ACHN (cell line): ENCODE results near the gene ITPR1.
"Not testable (repeated sequence)": the region's sequence is repeated elsewhere in the genome, so short reads cannot be mapped to it uniquely, and the experiment has no call there.

Source experiments
- DNase-seq: peaks from one replicate; pipeline ENCODE4 v3.0.0-alpha.2; 2015
- in situ Hi-C: cut with HindIII; loops from 2 replicates; pipeline ENCODE4 v1.10.0; 2017; ENCODE audit warnings: low sequenced_read_pairs, low pct_ligation_motif_present, low pct_unique_long_range_greater_than_20kb

ITPR1 gene

DNA sequence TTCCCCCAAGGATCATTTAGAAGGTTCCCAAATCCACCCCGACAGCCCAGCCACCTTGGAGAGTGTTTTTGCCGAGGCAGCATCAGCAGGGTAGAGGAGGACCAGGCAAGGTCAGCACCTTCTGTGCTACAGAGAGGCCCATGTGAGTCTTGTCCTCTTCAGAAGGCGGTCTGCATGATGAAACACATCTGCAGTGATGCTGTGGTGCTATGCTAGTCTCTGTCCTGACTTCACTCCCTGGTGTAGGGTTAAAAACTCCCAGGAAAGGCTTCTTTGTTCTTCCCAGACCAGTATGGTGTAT, 87.9 kb downstream of the ITPR1 start:
- DNase-seq, result no peak
- in situ Hi-C loops, result no loop called here

DNA sequence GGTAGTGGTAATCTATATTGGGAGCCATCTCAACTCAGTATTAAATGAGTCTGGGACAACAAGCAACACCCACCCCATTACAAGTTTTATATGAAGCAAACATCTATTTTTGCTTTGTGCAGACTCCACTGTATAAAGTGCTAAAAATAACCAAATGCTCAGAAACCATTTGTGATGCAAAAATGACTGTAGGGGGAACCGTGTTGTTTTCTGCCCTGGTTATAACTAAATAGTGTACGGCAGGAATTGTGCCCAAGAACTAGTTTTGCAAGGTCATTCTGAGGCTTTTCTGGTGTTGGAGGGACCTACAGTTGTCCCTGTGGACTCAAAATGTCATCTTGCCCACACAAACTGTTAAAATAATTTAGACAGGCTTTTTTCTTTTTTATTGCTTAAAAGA, 88.3 kb downstream of the ITPR1 start:
- no peak for DNase-seq
- in situ Hi-C loops, result no loop called here

DNA sequence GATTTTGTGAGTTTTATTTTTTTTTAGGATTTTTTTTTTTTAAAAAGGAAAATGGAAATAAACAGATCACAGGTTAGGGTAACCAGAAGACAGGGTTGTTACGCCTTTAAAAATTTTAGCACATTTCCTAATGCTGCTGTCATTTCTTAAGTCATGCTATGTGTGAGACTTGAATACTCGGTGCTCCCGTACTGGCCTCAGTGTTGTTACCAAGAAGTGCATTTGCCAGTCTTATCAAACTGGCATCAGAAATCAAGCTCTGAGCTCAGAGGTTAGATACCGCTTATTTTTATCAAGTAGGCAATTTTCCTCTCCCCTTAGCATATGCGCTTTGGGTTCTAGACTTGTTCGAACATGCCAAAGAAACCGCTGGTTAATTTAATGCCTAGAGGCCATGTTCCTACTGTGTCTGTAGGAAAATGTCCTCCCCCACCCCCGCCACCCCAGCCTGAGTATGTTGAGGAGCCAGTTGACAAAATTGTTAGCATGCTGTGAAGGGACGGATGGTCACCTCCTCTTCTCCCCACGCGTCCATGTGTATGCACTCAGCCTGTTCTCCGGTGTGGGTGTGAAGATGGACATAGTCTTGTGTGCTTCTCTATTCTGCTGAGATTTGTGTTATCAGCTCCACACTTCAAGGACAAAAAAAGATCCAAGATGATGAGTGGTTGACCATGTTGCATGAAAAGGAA, 88.9 kb downstream of the ITPR1 start:
- in situ Hi-C loops, result no loop called here
- DNase-seq, result no peak

DNA sequence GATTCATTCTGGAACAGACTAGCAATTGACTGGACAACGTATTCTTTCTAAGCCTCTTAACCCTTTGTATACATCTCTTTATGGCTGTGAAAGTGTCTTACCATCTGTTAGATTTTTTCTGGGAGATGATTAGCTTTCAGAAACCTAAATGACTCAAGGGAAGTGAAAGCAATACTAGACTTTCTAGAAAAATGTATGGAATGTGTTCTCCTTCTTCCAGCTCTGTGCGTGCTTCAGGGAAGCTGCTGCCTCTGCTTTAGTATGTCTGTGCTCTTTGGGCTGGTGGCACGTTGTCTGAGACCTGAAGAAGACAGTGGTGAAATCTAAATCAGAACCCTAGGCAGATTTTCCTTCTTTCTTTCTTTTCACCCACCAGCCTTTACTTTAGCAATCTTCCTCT, 89.5 kb downstream of the ITPR1 start:
- in situ Hi-C loops, result no loop called here
- DNase-seq, result no peak

DNA sequence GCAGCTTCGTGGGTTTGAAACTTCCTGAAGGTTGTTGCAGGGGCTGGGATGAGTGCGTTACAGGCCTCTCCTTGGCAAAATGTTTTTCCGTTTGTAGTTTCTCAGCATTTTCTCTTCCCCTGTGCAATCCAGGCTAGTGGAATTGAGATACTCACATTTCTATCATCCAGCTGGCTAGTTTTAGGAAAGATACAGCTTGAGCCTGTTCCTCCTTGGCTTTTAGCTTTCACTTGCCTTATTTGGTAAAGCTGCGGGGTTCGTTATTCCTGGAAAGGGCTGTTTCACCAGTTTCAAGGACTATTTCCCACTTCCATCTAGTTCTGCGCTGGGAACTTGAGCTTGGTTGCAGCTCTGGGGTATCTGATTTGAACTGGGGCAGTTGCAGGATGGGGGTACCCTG, 90.3 kb downstream of the ITPR1 start:
- DNase-seq, result no peak
- in situ Hi-C loops, result no loop called here

DNA sequence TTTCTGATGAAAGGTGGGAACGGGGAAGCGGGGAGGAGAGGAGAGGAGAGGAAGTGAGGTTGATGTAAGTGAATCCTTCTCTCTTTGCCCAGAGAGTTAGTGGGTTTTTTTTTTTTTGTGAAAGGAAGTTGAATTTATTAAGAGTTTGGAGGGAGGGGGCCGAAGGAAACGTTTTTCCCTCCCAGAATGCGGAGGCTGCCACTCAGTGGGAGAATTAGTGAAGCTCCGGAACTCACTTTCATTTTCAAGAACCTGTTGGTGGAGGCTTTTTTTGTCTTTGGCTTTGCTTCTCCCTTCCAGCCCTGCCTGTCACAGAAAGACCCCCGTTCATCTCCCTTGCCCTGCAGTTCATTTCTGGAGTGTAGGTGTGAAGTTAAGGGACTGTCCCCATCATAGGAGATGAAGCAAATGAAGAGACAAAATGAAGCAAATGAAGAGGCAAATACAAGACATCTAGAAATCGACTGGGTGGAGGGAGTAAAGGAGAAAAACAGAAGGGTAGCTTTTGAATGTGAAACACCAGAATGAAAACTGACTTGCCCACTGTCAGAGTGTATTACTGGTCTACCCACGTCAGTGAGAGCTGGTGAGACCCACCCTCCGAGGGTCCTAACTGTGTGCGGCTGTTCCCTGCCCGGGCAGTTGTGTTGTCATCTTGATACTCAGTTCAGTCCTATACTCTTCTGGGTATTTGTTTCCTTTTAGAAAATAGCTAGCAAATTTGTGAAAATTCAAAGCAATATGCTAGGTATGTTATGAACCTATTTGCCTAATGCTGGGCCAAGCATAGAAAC, 91.5 kb downstream of the ITPR1 start:
- peak; percentile 35 for DNase-seq
- in situ Hi-C loops, result no loop called here

DNA sequence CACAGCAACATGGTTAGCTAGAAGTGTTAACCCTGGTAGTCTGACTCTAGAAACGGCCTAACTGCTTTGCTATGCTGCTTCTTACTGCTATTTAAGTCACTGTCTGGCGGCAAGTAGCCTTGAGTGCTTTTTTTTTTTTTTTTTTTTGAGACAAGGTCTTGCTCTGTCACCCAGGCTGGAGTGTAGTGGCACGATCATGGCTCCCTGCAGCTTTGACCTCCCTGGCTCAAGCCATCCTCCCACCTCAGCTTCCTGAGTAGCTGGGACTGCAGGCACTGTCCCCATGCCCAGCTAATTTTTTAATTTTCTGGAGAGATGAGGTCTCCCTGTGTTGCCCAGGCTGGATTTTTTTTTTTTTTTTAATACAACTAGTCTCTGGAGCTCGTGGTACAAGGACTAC, 93.2 kb downstream of the ITPR1 start:
- in situ Hi-C loops, result no loop called here
- DNase-seq, result no peak

DNA sequence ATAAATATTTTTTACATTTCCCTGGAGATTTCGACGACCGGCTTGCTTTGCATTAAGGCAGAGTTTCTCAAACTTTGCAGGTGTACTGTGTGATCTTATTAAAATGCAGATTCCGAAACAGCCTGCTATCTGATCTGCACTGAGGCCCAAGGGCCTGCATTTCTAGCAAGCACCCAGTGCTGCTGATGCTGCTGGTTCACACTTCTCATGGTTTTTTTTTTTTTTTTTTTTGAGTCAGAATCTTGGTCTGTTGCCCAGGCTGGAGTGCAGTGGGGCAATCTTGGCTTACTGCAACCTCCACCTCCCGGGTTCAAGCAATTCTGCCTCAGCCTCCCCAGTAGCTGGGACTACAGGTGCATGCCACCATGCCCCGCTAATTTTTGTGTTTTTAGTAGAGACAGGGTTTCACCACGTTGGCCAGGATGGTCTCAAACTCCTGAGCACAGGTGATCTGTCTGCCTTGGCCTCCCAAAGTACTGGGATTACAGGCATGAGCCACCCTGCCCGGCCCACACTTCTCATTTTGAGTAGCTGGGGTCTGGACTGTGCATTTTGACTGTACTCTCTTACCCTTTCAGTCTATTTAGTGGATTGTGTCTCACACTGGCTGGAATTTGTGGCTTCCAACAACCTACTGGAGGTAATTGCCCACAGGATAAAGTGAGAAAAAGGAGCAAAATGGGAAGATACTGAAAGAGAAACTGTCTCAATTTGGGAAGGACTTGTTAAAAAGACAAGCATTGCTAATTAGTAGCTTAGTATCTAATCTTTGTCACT, 94.1 kb downstream of the ITPR1 start:
- in situ Hi-C loops, result no loop called here
- DNase-seq, result no peak

DNA sequence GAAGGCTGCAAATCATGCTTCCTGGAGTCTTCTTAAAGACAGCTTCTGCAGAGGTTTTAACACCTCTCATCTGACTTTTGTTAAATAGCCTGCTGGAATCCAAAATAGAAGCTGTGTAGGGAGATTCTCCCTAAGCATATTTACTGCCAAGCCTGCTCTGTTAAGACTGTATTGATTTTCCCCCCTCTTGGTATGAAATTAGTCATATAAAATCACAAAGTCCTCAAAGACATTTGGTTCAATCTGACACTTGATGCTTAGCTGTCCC, 94.6 kb downstream of the ITPR1 start:
- in situ Hi-C loops, result no loop called here
- DNase-seq, result no peak

DNA sequence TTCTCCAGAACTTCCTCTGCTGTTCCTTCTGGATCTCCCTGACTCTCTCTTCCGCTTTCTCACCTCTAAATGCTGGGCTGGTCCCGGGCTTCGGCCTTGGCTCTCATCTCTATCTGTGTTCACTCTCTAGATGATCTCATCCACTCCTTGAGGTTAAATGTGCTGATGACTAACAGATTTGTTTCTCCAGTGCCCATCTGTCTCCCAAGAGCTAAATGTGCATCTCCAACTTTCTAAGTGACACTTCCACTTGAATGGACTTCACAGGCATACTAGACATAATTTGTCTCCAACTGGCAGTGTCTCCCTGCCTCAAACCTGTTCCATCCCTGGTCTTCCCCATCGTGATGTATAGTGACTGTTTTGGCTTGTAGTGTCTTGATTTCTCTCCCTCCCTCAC, 95.3 kb downstream of the ITPR1 start:
- peak; percentile 68 for DNase-seq
- in situ Hi-C loops, result no loop called here

DNA sequence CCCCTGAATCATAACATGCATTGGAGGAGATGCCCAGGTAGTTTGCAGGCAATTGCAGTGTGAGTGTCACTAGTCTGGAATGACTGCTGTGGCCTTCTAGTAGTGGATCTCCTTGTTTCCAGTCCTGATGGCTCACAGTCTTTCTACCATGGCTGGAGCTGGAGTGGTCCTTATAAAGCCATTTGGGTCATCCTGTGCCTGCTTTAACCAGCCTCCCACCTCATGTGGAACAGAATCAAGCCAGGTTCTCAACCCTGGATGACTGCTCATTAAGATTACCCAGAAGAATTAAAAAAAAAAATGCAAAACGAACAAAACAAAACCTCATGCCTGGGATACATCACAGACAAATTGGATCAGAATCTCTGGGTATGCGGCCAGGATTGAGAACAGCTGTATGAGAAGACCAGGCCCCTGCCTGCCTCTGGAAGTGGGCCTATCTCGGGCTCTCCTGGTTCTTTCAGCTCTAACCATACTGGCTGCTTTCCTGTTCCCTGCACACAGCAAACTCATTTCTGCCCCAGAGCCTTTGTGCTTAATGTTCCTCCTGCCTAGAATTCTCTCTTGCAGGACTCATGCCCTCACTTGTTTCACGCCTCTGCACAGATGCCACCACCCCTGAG, 96.4 kb downstream of the ITPR1 start:
- in situ Hi-C loops, result no loop called here
- no peak for DNase-seq

DNA sequence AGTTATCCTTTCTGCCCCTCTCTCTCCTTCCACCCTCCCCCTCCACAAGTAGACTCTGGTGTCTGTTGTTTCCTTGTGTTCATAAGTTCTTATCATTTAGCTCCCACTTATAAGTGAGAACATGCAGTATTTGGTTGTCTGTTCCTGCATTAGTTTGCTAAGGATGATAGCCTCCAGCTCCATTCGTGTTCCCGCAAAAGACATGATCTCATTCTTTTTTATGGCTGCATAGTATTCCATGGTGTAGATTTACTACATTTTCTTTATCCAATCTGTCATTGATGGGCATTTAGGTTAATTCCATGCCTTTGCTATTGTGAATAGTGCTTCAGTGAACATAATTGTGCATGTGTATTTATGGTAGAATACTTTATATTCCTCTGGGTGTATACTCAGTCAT, 97.7 kb downstream of the ITPR1 start:
- in situ Hi-C loops, DNase-seq: not testable (repeated sequence)

DNA sequence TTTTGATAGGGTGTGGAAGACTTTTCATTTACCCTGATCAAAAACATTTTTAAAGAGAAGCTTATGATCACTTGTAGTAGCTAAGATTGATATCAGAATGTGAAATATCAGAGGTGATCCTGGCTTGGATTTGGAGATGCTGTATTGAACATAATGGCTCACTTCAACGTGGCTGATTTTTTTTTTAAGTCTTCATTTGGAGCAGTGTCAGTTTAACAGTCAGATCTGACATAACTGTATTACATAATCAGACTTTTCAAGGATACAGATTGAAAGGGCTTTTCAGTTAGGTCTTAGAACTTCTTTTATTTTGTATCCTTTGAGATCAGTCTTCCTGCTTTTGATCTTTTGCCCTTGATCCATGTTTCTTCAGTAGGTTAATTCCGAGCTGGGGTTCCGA, 98.5 kb downstream of the ITPR1 start:
- DNase-seq, result no peak
- in situ Hi-C loops, result no loop called here

DNA sequence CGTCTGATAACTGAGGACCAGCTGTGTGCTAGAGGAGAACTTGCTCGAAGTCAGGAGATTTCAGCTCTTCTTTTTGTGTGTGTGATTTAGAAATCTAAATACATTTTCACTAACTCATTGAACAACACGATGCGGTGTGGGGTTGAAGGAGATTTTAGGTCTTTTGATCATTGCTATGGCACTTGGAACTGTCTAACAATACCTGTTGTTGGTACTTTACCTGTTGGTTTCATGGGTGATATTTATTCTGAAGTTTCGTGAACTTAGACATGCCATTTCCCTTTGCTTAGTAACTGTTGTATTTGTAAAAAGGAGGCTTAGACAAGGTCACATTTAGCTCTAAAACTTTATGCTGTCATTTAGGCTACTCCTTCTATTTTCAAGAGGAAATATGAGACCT, 99.9 kb downstream of the ITPR1 start:
- DNase-seq, result no peak
- in situ Hi-C loops, result no loop called here

DNA sequence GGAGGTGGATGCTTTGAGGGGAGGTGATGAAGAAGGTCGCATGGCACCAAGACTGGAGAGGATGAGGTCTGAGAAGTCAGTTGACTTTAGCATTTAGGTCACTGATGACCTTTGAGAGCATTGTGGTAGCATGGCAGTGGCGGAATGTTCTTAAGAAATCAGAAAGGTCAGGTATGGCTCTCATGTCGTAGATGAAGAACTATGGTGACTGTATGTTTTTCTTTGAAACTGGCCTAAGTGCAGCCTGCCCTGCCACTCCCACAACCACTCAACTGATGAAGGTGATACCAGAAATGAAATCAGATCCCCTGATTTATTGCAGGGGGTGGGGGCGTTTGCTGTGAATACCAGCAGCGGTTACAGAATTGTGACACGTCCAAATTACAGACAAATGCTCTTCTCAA, 102.6 kb downstream of the ITPR1 start:
- in situ Hi-C loops, result no loop called here
- no peak for DNase-seq

DNA sequence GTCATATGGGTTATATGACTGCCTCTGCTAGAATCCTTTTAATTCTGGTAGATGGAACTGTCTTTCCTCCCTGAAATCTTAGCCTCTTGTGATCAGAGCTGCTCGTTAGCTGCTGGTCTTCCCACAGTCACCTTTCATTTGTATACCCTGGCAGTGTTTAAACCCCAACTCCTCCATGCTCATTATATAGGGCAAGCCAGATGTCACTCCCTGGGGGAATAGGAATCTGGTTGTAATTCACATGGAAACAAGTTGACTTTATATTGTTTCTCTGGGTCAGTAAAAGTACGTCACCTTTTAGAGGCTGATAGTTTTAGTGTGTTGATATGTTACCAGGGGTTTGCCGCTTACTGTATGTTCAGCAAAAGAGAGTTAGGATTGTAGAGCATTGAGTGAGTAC, 103.5 kb downstream of the ITPR1 start:
- no peak for DNase-seq
- in situ Hi-C loops, result no loop called here

DNA sequence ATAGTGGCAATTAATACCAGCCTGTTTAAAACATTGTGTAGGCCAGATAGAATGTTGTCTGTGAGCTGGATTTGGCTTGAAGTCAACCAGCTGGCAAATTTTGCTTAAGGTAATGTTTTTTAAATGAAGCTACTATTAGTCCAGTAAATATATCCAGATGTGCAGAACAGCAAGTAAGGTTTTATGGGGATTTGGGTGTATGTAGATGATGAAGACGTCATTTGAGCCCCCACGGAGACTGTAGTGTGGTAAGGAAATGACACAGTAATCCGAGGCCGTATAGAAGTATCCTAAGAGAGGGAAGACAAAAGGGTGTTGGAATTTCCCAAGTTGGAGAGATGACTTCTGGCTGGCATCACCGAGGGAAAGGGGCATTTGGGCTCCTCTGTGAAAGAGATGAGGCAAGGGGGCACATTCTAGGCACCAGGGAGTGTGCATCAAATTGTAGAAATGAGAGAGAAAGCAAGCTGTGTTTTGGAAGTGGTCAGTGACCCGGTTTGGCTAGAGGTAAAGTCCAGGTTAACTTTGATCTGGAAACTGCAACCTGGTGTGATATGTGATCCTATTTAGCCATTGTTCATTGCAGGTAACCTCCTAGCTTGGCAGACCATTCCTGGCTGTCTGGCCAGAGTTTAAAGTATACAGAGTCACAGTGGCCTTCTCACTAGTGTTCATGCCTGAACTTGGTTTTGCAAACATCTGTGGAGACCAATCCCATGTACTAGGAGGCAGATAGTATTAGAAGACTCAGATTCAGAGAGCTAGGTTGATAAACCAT, 104.2 kb downstream of the ITPR1 start:
- in situ Hi-C loops, result no loop called here
- DNase-seq, result no peak

DNA sequence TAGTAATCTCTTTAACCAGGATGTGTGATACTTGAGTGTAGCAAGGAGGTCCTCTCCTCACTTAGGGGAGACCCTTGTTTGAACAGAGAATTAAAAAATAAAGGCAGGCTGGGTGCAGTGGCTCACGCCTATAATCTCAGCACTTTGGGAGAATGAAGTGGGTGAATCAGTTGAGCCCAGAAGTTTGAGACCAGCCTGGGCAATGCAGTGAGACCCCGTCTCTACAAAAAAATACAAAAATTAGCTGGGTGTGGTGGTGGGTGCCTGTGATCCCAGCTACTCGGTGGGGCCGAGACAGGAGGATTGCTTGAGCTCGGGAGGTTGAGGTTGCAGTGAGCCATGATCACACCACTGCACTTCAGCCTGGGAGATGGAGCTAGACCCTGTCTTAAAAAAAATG, 105.1 kb downstream of the ITPR1 start:
- not testable (repeated sequence) for DNase-seq

DNA sequence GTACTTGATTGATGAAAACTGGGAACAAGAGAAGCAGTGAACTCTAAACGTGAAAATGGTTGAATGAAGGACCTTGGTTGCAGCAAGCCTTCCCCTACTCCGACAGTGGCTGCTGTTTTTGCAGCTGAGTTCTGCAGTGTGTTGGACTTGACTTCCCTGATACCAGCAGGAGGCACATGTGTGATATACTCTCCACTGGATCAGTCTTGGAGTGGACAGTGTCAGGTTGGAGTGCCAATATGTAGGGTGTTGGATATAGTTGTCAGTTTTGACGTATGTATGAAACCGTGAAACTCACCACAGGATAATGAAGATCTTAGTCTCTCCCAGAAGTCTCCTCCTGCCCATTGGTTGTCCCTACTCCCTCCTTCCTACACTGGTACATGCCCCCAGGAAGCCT, 106.5 kb downstream of the ITPR1 start:
- no peak for DNase-seq
- in situ Hi-C loops, result no loop called here

More for the DNA sequence above, 105.1 kb downstream of the ITPR1 start:
- in situ Hi-C loops, result not testable (repeated sequence)
